Keratinocyte (primary cell): ENCODE results near the gene MYO16. TPM values are rescaled to one million over a fixed set of nuclear protein-coding genes. Genes with fewer than 3 reads are reported as not detected.

Experiments
- DNase-seq: peaks from one replicate; pipeline ENCODE4 v3.0.0-alpha.2; 2011; ENCODE audit warnings: low read depth, missing footprints, low spot score
- FAIRE-seq: peaks from 2 replicates; lab custom pipeline; 2011; peaks lifted over from hg19 to GRCh38; lab: Jason Lieb, UNC
- H2AFZ ChIP-seq: 2 replicates; pipeline ENCODE4 v1.6.0; 2012; ENCODE audit warnings: low read length, control low read depth, inconsistent platforms; ENCODE audit not compliant: control insufficient read depth
- H3K27ac ChIP-seq: 2 replicates; pipeline ENCODE4 v1.5.1; 2011; ENCODE audit warnings: low read length; ENCODE audit not compliant: control insufficient read depth, insufficient read depth
- H3K27me3 ChIP-seq: 3 replicates; pipeline ENCODE4 v1.6.0; 2011; ENCODE audit warnings: low read length; ENCODE audit not compliant: control insufficient read depth, insufficient read depth; ENCODE audit errors: extremely low read depth
- H3K36me3 ChIP-seq, 2 experiments: 2 replicates in 1 of 2; 3 replicates in 1 of 2; pipeline ENCODE4 v1.5.1; 2011; ENCODE audit warnings: low read length in 2 of 2, mild to moderate bottlenecking in 1 of 2; ENCODE audit not compliant: control insufficient read depth in 2 of 2, insufficient read depth in 2 of 2; ENCODE audit errors: extremely low read depth in 1 of 2
- H3K4me1 ChIP-seq: 3 replicates; pipeline ENCODE4 v1.5.1; 2011; ENCODE audit warnings: low read length; ENCODE audit not compliant: control insufficient read depth, insufficient read depth; ENCODE audit errors: extremely low read depth
- H3K4me2 ChIP-seq: 3 replicates; pipeline ENCODE4 v1.6.0; 2011; ENCODE audit warnings: low read depth, low read length; ENCODE audit not compliant: control insufficient read depth, insufficient read depth; ENCODE audit errors: extremely low read depth
- H3K4me3 ChIP-seq, 3 experiments: fragments of 200-600 bp in 1 of 3; sonication (generic) in 1 of 3; 2 replicates in 2 of 3; 3 replicates in 1 of 3; pipeline ENCODE4 v1.5.1; 2011 to 2016; ENCODE audit warnings: low read length in 3 of 3, mild to moderate bottlenecking in 3 of 3, control low read depth in 2 of 3, inconsistent platforms in 1 of 3, low read depth in 1 of 3, mixed read lengths in 1 of 3, mixed run types in 1 of 3, moderate library complexity in 1 of 3; ENCODE audit not compliant: control insufficient read depth in 2 of 3, insufficient read depth in 2 of 3; ENCODE audit errors: extremely low read depth in 1 of 3
- H3K79me2 ChIP-seq: 2 replicates; pipeline ENCODE4 v1.6.0; 2012; ENCODE audit warnings: low read length; ENCODE audit not compliant: control insufficient read depth, insufficient read depth
- H3K9ac ChIP-seq: 3 replicates; pipeline ENCODE4 v1.6.0; 2011; ENCODE audit warnings: low read length; ENCODE audit not compliant: control insufficient read depth, insufficient read depth; ENCODE audit errors: extremely low read depth
- H3K9me1 ChIP-seq: 3 replicates; pipeline ENCODE4 v1.6.0; 2011; ENCODE audit warnings: low read length; ENCODE audit not compliant: control insufficient read depth, insufficient read depth; ENCODE audit errors: extremely low read depth
- H3K9me3 ChIP-seq: 2 replicates; pipeline ENCODE4 v1.5.1; 2012; ENCODE audit warnings: low read depth, low read length; ENCODE audit not compliant: control insufficient read depth
- H4K20me1 ChIP-seq: 3 replicates; pipeline ENCODE4 v1.6.0; 2011; ENCODE audit warnings: low read length; ENCODE audit not compliant: control insufficient read depth, insufficient read depth; ENCODE audit errors: extremely low read depth
- CTCF ChIP-seq, 3 experiments: IDR thresholded peaks in 1 of 3; conservative IDR thresholded peaks in 1 of 3; optimal IDR thresholded peaks in 1 of 3; 2 replicates in 2 of 3; 3 replicates in 1 of 3; pipeline versions ENCODE3 to v1.5.1; 2011; ENCODE audit warnings: low read length in 3 of 3, mild to moderate bottlenecking in 3 of 3, moderate library complexity in 2 of 3, control low read depth in 1 of 3, inconsistent platforms in 1 of 3; ENCODE audit not compliant: insufficient read depth in 2 of 3; ENCODE audit errors: extremely low read depth in 1 of 3
- EZH2 ChIP-seq: IDR thresholded peaks from one replicate; pipeline ENCODE4 v1.6.1; 2012; ENCODE audit warnings: inconsistent platforms, mild to moderate bottlenecking, low read length, moderate library complexity
- dilution Hi-C: fragments of 300-500 bp; cut with MboI; formaldehyde crosslinking; loops from one replicate; pipeline ENCODE4 v1.7.0; 2020; ENCODE audit warnings: low sequenced_read_pairs; ENCODE audit not compliant: extremely low pct_ligation_motif_present
- polyA plus RNA-seq, 5 experiments: library from polyadenylated mRNA; depleted of rRNA in 3 of 5; stranded (reverse) in 3 of 5; stranded (forward) in 1 of 5; unstranded in 1 of 5; fragments of >200 nt; gene quantifications; 1 replicate in 1 of 5; 2 replicates in 3 of 5; 3 replicates in 1 of 5; pipeline versions ENCODE4 v1.2.1 to v1.2.3, GENCODE V29; 2011 to 2012; ENCODE audit warnings: missing spikeins in 2 of 5, low read depth in 1 of 5, low replicate concordance in 1 of 5

Gene MYO16
- polyA plus RNA-seq, 1 donor (not counting 4 experiments of a cell fraction or from before 2014, with no cell fraction given): 0.08 TPM

GRCh38 chr13:108674771-108675170 lies 45.4 kb downstream of the MYO16 start:
- H3K9me3 ChIP-seq: no peaks in the 10 kb centered on the region
- no peaks in the 10 kb centered on the region for H3K27me3 ChIP-seq
- no peaks in the 10 kb centered on the region for H3K9me1 ChIP-seq
- H3K36me3 ChIP-seq: no peaks in the 10 kb centered on the region
- no peak overlapping the region for H3K4me2 ChIP-seq
- dilution Hi-C loops: no loop called here
- H3K27ac ChIP-seq: no peak overlapping the region
- H4K20me1 ChIP-seq: no peaks in the 10 kb centered on the region
- H3K4me1 ChIP-seq: no peaks in the 10 kb centered on the region
- TF ChIP-seq EZH2 (no peak), CTCF (optimal IDR thresholded peaks at IDR 0.05 in 1 of 3, IDR thresholded peaks at IDR 0.05 in 1 of 3, conservative IDR thresholded peaks at IDR 0.05 in 1 of 3; ENCODE audit: extremely low read depth in 1 of 3, insufficient read depth in 2 of 3, low read length in 3 of 3) (no peak)
- no peak for FAIRE-seq
- DNase-seq: no peak
- H3K79me2 ChIP-seq: no peaks in the 10 kb centered on the region
- H3K4me3 ChIP-seq: no peak overlapping the region
- H3K9ac ChIP-seq: no peak overlapping the region
- H2AFZ ChIP-seq: no peak overlapping the region

GRCh38 chr13:108676620-108677019 lies 47.2 kb downstream of the MYO16 start:
- no peak overlapping the region for H3K4me2 ChIP-seq
- no peaks in the 10 kb centered on the region for H4K20me1 ChIP-seq
- no peak overlapping the region for H3K9ac ChIP-seq
- no peak overlapping the region for H3K4me3 ChIP-seq
- no peak overlapping the region for H3K27ac ChIP-seq
- TF ChIP-seq CTCF (optimal IDR thresholded peaks at IDR 0.05 in 1 of 3, IDR thresholded peaks at IDR 0.05 in 1 of 3, conservative IDR thresholded peaks at IDR 0.05 in 1 of 3; ENCODE audit: extremely low read depth in 1 of 3, insufficient read depth in 2 of 3, low read length in 3 of 3) (no peak), EZH2 (no peak)
- no peaks in the 10 kb centered on the region for H3K36me3 ChIP-seq
- FAIRE-seq: no peak
- no peaks in the 10 kb centered on the region for H3K27me3 ChIP-seq
- DNase-seq: no peak
- no peak overlapping the region for H2AFZ ChIP-seq
- no peaks in the 10 kb centered on the region for H3K9me1 ChIP-seq
- no peaks in the 10 kb centered on the region for H3K79me2 ChIP-seq
- H3K9me3 ChIP-seq: no peaks in the 10 kb centered on the region
- H3K4me1 ChIP-seq: no peaks in the 10 kb centered on the region
- dilution Hi-C loops: no loop called here
